HG03045 (cell line): ENCODE data around the gene GRID1.

Experiments used
- ATAC-seq: cut with Tn5 transposase; IDR thresholded peaks from one replicate; pipeline ENCODE4 v1.9.1; 2021; ENCODE audit warnings: mild to moderate bottlenecking, moderate library complexity; ENCODE audit not compliant: unreplicated experiment

The GRID1 gene

GRCh38 chr10:85791818-85792532 lies 574.6 kb downstream of the GRID1 start:
- no peak for ATAC-seq

- no peak for ATAC-seq
These were observed 576.4 kb downstream of the GRID1 start for GRCh38 chr10:85789982-85790789.

GRCh38 chr10:85789125-85789524 lies 577.5 kb downstream of the GRID1 start:
- no peak for ATAC-seq

GRCh38 chr10:85788570-85788969 lies 578.0 kb downstream of the GRID1 start:
- ATAC-seq: no peak

- no peak for ATAC-seq
These were observed 578.7 kb downstream of the GRID1 start for GRCh38 chr10:85787881-85788280.

GRCh38 chr10:85787393-85787792 lies 579.2 kb downstream of the GRID1 start:
- ATAC-seq: no peak

- ATAC-seq: no peak
These were observed 580.1 kb downstream of the GRID1 start for GRCh38 chr10:85786401-85786899.

- no peak for ATAC-seq
These were observed 581.8 kb downstream of the GRID1 start for GRCh38 chr10:85784792-85785191.

GRCh38 chr10:85781404-85781803 lies 585.2 kb downstream of the GRID1 start:
- no peak for ATAC-seq

GRCh38 chr10:85778074-85778473 lies 588.5 kb downstream of the GRID1 start:
- no peak for ATAC-seq

GRCh38 chr10:85767891-85768290 lies 598.7 kb downstream of the GRID1 start:
- no peak for ATAC-seq

GRCh38 chr10:85764108-85764507 lies 602.5 kb downstream of the GRID1 start:
- no peak for ATAC-seq

- ATAC-seq: no peak
These were observed 604.6 kb downstream of the GRID1 start for GRCh38 chr10:85761906-85762445.

GRCh38 chr10:85741626-85742300 lies 624.8 kb downstream of the GRID1 start:
- peak; percentile 98 for ATAC-seq

GRCh38 chr10:85735997-85736396 lies 630.6 kb downstream of the GRID1 start:
- no peak for ATAC-seq

- no peak for ATAC-seq
These were observed 631.8 kb downstream of the GRID1 start for GRCh38 chr10:85734791-85735190.

GRCh38 chr10:85724215-85724614 lies 642.4 kb downstream of the GRID1 start:
- ATAC-seq: no peak

GRCh38 chr10:85720931-85721590 lies 645.5 kb downstream of the GRID1 start:
- ATAC-seq: no peak

GRCh38 chr10:85719408-85719807 lies 647.2 kb downstream of the GRID1 start:
- ATAC-seq: no peak

- ATAC-seq: no peak
These were observed 652.7 kb downstream of the GRID1 start for GRCh38 chr10:85713885-85714284.

- no peak for ATAC-seq
These were observed 663.8 kb downstream of the GRID1 start for GRCh38 chr10:85702768-85703167.
